ENCODE results near the gene LHFPL6. TPM values are rescaled to one million over a fixed set of nuclear protein-coding genes. Genes with fewer than 3 reads are reported as not detected.

Gene LHFPL6
- total RNA-seq, 1 donor, result 45.2 TPM

DNA sequence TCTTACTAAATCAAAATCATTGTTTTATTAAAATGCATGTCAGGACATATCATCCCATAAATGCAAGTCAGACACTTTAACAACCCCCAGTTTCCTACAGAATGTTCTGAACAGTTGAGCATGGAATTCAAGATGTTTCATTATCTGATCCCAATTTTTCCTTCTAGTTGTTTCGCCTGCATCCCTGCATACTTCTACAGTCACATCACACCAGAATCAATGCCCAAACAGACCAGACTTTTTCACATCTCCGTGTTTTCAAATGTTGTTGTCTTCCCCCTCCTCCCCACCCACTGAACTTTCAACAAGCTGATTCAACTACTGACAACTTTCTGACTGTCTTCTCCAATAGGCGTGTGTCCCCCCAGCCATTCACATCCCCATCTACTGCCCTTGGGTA lies 48.6 kb downstream of the LHFPL6 start:
- peak; percentile 18 for DNase-seq (ENCODE audit: low read depth)

GRCh38 chr13:39552246-39552645 lies 50.7 kb downstream of the LHFPL6 start:
- DNase-seq (ENCODE audit: low read depth), result no peak
- TF ChIP-seq CTCF (IDR thresholded peaks at IDR 0.05; ENCODE audit: insufficient read depth, low read length), result no peak

More for the DNA sequence above, 48.6 kb downstream of the LHFPL6 start:
- TF ChIP-seq CTCF (IDR thresholded peaks at IDR 0.05; ENCODE audit: insufficient read depth, low read length), result no peak
- no peak overlapping the region for H3K4me3 ChIP-seq (ENCODE audit: low read depth, low read length)

DNA sequence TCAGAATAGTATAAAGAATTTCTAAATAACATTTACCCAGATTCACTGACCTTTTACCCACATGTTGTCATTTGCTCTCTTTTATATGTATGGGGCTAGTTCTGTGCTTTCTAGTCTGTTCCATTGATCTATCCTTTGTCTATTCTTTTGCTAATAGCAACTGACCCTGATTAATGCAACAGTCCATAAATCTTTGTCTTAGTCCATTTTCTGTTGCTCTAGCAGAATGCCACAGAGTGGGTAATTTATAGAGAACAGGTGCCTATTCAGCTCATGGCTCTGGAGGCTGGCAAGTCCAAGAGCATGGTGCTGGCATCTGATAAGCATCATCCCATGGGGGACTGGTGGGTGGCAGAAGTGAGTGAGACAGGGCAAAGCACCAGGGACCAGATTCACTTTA lies 52.1 kb downstream of the LHFPL6 start:
- TF ChIP-seq CTCF (IDR thresholded peaks at IDR 0.05; ENCODE audit: insufficient read depth, low read length), result no peak
- H3K4me3 ChIP-seq (ENCODE audit: low read depth, low read length), result no peak overlapping the region
- no peak for DNase-seq (ENCODE audit: low read depth)

More at GRCh38 chr13:39552246-39552645, 50.7 kb downstream of the LHFPL6 start:
- no peak overlapping the region for H3K4me3 ChIP-seq (ENCODE audit: low read depth, low read length)

- TF ChIP-seq CTCF (IDR thresholded peaks at IDR 0.05; ENCODE audit: insufficient read depth, low read length), result no peak
- no peak overlapping the region for H3K4me3 ChIP-seq (ENCODE audit: low read depth, low read length)
- DNase-seq (ENCODE audit: low read depth), result no peak
Observed at GRCh38 chr13:39547108-39547507, 55.9 kb downstream of the LHFPL6 start.

- no peak for TF ChIP-seq CTCF (IDR thresholded peaks at IDR 0.05; ENCODE audit: insufficient read depth, low read length)
- no peak for DNase-seq (ENCODE audit: low read depth)
- no peak overlapping the region for H3K4me3 ChIP-seq (ENCODE audit: low read depth, low read length)
Observed at GRCh38 chr13:39542361-39542760, 60.6 kb downstream of the LHFPL6 start.

- no peak for DNase-seq (ENCODE audit: low read depth)
- no peak for TF ChIP-seq CTCF (IDR thresholded peaks at IDR 0.05; ENCODE audit: insufficient read depth, low read length)
- no peak overlapping the region for H3K4me3 ChIP-seq (ENCODE audit: low read depth, low read length)
Observed at GRCh38 chr13:39540929-39541605, 61.9 kb downstream of the LHFPL6 start.
